ENCODE data around the gene PARP16. TPM values are rescaled to one million over a fixed set of nuclear protein-coding genes. Genes with fewer than 3 reads are reported as not detected.

The PARP16 gene
- total and polyA plus RNA-seq, 7 donors, result 2.8 to 6.3 (median 4.3) TPM

GRCh38 chr15:65287520-65287855 lies 805 bp upstream of the PARP16 start:
- H3K27ac ChIP-seq, result peak overlapping the region; percentile 95
- H3K36me3 ChIP-seq (ENCODE audit: insufficient read depth in 1 of 2, low read depth in 1 of 2), result no peaks in the 10 kb centered on the region
- no peak for DNase-seq
- H3K4me1 ChIP-seq, result peaks cover 20% of the 10 kb centered on the region
- no peaks in the 10 kb centered on the region for H3K27me3 ChIP-seq (ENCODE audit: insufficient read depth in 3 of 3, low read length in 2 of 3)
- 92 to 95% (median 93%) methylated on average over 3 of the region's 3 CpGs for WGBS, 3 donors
- no peak for ATAC-seq
- no peaks in the 10 kb centered on the region for H3K9me3 ChIP-seq
- TF ChIP-seq, protein P1, sequence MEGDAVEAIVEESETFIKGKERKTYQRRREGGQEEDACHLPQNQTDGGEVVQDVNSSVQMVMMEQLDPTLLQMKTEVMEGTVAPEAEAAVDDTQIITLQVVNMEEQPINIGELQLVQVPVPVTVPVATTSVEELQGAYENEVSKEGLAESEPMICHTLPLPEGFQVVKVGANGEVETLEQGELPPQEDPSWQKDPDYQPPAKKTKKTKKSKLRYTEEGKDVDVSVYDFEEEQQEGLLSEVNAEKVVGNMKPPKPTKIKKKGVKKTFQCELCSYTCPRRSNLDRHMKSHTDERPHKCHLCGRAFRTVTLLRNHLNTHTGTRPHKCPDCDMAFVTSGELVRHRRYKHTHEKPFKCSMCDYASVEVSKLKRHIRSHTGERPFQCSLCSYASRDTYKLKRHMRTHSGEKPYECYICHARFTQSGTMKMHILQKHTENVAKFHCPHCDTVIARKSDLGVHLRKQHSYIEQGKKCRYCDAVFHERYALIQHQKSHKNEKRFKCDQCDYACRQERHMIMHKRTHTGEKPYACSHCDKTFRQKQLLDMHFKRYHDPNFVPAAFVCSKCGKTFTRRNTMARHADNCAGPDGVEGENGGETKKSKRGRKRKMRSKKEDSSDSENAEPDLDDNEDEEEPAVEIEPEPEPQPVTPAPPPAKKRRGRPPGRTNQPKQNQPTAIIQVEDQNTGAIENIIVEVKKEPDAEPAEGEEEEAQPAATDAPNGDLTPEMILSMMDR (IDR thresholded peaks at IDR 0.05), result no peak
- intact Hi-C loops (cut with DNase I), result no loop called here
- H3K4me3 ChIP-seq, result peak overlapping the region; percentile 71

GRCh38 chr15:65286069-65286703 lies 497 bp downstream of the PARP16 start:
- TF ChIP-seq, protein P1 (IDR thresholded peaks at IDR 0.05), result no peak
- no peaks in the 10 kb centered on the region for H3K36me3 ChIP-seq (ENCODE audit: insufficient read depth in 1 of 2, low read depth in 1 of 2)
- peak overlapping the region; percentile 71 for H3K4me3 ChIP-seq
- H3K9me3 ChIP-seq, result no peaks in the 10 kb centered on the region
- peak overlapping the region; percentile 95 for H3K27ac ChIP-seq
- ATAC-seq, result peak; percentile 57 to 77 (median 66)
- intact Hi-C loops (cut with DNase I), result no loop called here
- H3K4me1 ChIP-seq, result peaks cover 20% of the 10 kb centered on the region
- no peaks in the 10 kb centered on the region for H3K27me3 ChIP-seq (ENCODE audit: insufficient read depth in 3 of 3, low read length in 2 of 3)
- WGBS, 3 donors, result 0% methylated on average over 46 to 52 of the region's 52 CpGs
- DNase-seq, result peak in 1 of 2 donors; percentile 72

DNA sequence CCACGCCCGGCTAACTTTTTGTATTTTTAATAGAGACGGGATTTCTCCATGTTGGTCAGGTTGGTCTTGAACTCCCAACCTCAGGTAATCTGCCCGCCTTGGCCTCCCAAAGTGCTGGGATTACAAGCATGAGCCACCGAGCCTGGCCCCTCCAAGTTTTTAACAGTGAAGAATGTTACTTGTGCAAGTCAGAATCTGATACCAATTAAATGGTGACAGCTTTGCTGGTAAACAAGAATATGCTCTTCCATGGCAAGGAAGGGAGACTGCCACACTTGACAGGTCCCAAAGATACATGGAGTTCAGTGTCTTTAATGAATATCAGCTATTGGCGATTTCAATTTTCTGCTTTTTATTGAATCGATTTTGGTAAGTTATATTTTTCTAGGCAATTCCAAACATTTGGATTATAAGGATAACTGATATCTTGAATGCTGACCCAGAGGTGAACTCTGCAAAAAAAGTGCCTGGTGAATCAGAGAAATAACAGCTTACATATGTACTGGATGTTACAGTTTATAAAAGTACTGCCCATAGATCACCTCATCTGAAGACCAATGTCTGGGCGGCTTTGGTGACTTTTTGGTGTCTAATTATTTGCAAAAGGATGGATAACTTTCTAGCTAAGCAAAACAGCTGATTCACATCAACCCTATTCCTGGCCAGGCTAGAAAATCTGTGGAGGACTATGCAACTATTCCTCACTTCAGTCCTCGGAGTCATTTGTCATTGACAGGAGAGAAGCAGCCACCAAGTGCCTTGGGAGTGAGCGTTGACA lies 1.2 kb downstream of the PARP16 start:
- H3K4me1 ChIP-seq, result peaks cover 20% of the 10 kb centered on the region
- intact Hi-C loops (cut with DNase I), result no loop called here
- no peaks in the 10 kb centered on the region for H3K9me3 ChIP-seq
- H3K36me3 ChIP-seq (ENCODE audit: insufficient read depth in 1 of 2, low read depth in 1 of 2), result no peaks in the 10 kb centered on the region
- ATAC-seq, result peak in 1 of 4 donors; percentile 18
- H3K27me3 ChIP-seq (ENCODE audit: insufficient read depth in 3 of 3, low read length in 2 of 3), result no peaks in the 10 kb centered on the region
- WGBS, 3 donors, result 64 to 67% (median 65%) methylated on average over 10 of the region's 10 CpGs
- H3K4me3 ChIP-seq, result peak overlapping the region; percentile 71
- TF ChIP-seq, protein P1 (IDR thresholded peaks at IDR 0.05), result no peak
- DNase-seq, result no peak
- H3K27ac ChIP-seq, result peak overlapping the region; percentile 95

DNA sequence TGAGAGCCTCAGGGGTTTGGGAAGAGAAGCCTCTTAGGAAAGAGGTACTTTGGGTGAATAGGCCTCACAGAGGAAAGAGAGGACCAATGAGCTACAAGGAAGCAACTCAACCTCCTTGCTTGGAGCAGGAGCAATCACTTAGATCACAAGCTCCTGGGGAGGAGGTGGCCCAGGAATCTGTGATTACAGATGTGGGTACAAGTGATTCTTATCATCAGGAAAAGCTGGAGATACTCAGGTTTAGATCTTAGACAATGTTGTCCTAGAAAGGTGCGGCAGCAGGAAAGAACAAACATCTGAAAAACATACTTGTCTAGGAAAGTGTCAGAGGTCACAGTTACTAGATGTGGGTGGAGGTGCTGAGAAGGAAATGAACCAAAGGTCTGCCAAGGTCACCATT lies 8.2 kb downstream of the PARP16 start:
- 78 to 83% (median 78%) methylated on average over 1 of the region's 1 CpG for WGBS, 3 donors
- intact Hi-C loops (cut with DNase I), result no loop called here
- H3K36me3 ChIP-seq (ENCODE audit: insufficient read depth in 1 of 2, low read depth in 1 of 2), result peaks cover 0 to 19% of the 10 kb centered on the region in 2 donors
- H3K27ac ChIP-seq, result no peak overlapping the region
- ATAC-seq, result no peak
- H3K27me3 ChIP-seq (ENCODE audit: insufficient read depth in 3 of 3, low read length in 2 of 3), result no peaks in the 10 kb centered on the region
- H3K9me3 ChIP-seq, result no peaks in the 10 kb centered on the region
- H3K4me1 ChIP-seq, result peaks cover 14% of the 10 kb centered on the region
- no peak for DNase-seq
- no peak overlapping the region for H3K4me3 ChIP-seq
- TF ChIP-seq, protein P1 (IDR thresholded peaks at IDR 0.05), result no peak
